GM12801 (cell line): ENCODE results near the gene RASSF3.

Experiments used
- CTCF ChIP-seq: IDR thresholded peaks from one replicate; pipeline ENCODE4 v1.5.1; 2011; ENCODE audit warnings: control low read depth; ENCODE audit not compliant: insufficient read length; ENCODE audit errors: extremely low read depth

RASSF3 gene

GRCh38 chr12:64695550-64695949, 85.3 kb downstream of the RASSF3 start:
- no peak for TF ChIP-seq CTCF

DNA sequence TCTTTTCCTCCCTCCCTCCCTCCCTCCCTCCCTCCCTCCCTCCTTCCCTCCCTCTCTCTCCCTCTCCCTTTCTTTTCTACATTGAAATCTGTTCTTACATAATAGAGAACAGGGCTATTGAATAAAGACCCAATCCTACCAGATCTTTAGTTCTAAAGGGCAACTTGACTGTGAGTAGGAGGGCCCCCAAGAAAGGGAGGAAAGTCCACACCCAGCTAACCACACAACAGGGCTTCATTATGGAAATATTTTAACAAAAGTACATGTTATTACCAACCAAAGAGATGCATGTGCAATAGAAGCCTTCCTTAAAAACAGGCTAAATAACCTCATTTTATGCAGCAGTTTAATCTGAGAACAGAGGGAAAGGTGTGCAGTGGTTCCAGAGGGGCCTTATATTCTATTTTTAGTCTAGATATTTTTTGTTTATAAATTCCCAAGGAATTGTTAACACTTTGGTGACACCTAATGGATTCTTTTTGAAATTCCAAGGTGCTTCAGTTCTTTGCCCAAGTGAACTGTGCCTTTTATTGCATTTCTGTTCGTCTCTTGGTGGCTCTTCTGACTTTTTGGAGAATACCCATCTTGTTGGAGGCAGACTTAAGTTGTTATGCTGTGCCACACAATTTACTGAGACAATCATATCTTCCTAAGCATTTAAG, 85.9 kb downstream of the RASSF3 start:
- TF ChIP-seq CTCF = no peak

- no peak for TF ChIP-seq CTCF
These were observed 89.3 kb downstream of the RASSF3 start for GRCh38 chr12:64699504-64700115.

DNA sequence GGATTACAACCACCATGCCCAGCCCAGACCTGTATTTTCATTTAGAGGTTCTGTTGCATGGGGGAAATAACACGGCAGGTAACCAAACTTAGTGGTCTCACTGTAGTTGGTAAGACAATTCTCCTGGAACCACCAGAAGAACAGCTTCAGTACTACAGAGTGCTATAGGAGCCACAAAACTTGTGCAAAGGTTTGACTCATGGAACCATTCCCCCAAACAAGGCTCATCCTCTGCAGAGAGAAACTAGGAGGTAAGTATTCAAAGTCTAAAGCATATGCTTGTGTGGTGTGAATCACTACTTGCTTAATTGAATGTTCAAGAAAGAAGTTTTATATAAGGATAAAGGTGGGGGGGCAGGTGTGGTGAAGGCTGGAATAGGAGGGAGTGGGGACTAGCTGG, 90.2 kb downstream of the RASSF3 start:
- TF ChIP-seq CTCF = no peak

GRCh38 chr12:64701283-64701682, 91.0 kb downstream of the RASSF3 start:
- no peak for TF ChIP-seq CTCF

DNA sequence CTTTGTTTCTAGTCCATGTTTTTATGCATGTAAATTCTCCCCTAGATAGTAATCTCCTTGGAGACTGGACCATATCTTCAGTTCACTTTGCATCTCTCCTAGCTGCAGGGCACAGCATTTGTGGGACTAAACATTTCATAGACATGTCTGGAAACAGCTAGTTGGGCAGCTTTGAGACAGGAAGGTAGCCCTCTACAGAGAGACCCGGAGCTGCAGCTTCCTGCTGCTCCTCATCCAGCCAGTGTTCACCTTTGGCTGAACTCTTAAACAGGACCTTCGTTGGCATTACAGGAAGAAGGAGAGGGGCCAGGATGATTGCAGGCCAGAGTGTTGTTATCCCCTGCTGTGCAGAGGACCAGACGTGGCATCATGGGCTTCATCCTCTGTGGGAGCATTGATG, 96.0 kb downstream of the RASSF3 start:
- no peak for TF ChIP-seq CTCF

GRCh38 chr12:64706857-64707256, 96.6 kb downstream of the RASSF3 start:
- no peak for TF ChIP-seq CTCF
